ENCODE results near the gene ELL. TPM values are rescaled to one million over a fixed set of nuclear protein-coding genes. Genes with fewer than 3 reads are reported as not detected.

Gene ELL
- total RNA-seq, 2 donors from 2014 or later = 18.8 to 23.0 TPM

- ATAC-seq (peak; percentile 13 to 18), DNase-seq (ENCODE audit: low spot score in 2 of 2) (no peak)
- Mint-ChIP-seq H3K27ac (no peak overlapping the region), H3K9me3 (no peaks in the 10 kb centered on the region), H3K36me3 (peaks cover 0 to under 1% of the 10 kb centered on the region in 2 donors)
These were observed 6.8 kb downstream of the ELL start for GRCh38 chr19:18514800-18515682.

DNA sequence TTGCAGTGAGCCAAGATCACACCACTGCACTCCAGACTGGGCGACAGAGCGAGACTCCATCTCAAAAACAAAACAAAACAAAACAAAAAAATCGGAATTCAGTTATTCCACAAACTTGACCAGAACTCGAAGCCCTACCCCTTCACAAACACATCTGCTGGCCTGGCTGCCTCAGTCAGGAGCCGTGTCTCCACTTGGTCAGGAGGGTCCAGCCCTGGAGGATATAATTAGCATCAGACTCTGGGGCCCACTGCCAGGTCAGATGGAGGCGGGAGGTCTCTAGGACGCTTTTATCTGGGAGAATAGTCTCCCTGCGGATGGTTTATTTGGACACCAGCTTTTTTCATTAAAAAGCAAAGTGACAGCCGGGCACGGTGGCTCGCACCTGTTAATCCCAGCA, 8.0 kb downstream of the ELL start:
- DNase-seq (ENCODE audit: low spot score in 2 of 2) = no peak
- ATAC-seq = no peak
- Mint-ChIP-seq H3K9me3 (no peaks in the 10 kb centered on the region), H3K36me3 (no peaks in the 10 kb centered on the region), H3K27ac (peak overlapping the region; percentile 9 to 74)

GRCh38 chr19:18510216-18510615, 11.7 kb downstream of the ELL start:
- Mint-ChIP-seq H3K27ac (peak overlapping the region in 1 of 2 donors; percentile 44), H3K36me3 (no peaks in the 10 kb centered on the region), H3K9me3 (no peaks in the 10 kb centered on the region)
- ATAC-seq (no peak), DNase-seq (ENCODE audit: low spot score in 2 of 2) (no peak)

- no peaks in the 10 kb centered on the region for H3K9me3 Mint-ChIP-seq
- DNase-seq (ENCODE audit: low spot score in 2 of 2) (no peak), ATAC-seq (no peak)
- no peaks in the 10 kb centered on the region for H3K36me3 Mint-ChIP-seq
- H3K27ac Mint-ChIP-seq = no peak overlapping the region
These were observed 13.3 kb downstream of the ELL start for GRCh38 chr19:18508585-18508984.

DNA sequence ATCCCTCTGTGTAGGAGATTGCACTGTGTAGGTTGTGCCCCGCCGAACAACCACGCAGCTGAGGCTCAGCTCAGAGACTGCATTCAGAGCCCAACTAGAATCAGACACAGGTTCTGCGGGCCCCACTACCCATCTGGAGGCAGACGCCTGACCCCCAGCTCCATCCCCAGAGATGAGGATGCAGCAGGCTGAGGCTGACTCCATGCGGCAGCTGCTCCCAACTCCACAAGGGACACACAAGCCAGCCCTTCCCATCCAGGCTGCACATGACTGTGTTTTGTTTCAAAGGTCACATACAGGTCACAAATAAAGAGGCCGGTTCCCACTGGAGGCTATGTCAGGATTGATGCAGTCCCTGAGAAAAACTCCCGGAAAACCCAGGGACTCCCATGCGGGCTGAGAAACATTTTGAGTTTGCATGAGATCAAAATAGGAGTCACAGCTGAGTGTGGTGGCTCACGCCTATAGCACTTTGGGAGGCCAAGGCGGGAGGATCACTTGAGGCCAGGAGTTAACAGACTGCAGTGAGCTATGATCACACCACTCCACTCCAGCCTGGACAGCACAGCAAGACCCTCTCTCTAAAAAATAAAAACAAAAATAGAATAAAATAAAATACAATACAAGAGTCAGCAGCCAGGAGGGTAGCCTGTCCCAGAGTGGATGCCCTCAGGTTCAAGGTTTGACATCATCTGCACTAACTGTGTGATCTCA, 14.0 kb downstream of the ELL start:
- Mint-ChIP-seq H3K27ac (peak overlapping the region; percentile 75 to 80), H3K9me3 (no peaks in the 10 kb centered on the region), H3K36me3 (no peaks in the 10 kb centered on the region)
- ATAC-seq (no peak), DNase-seq (ENCODE audit: low spot score in 2 of 2) (no peak)

DNA sequence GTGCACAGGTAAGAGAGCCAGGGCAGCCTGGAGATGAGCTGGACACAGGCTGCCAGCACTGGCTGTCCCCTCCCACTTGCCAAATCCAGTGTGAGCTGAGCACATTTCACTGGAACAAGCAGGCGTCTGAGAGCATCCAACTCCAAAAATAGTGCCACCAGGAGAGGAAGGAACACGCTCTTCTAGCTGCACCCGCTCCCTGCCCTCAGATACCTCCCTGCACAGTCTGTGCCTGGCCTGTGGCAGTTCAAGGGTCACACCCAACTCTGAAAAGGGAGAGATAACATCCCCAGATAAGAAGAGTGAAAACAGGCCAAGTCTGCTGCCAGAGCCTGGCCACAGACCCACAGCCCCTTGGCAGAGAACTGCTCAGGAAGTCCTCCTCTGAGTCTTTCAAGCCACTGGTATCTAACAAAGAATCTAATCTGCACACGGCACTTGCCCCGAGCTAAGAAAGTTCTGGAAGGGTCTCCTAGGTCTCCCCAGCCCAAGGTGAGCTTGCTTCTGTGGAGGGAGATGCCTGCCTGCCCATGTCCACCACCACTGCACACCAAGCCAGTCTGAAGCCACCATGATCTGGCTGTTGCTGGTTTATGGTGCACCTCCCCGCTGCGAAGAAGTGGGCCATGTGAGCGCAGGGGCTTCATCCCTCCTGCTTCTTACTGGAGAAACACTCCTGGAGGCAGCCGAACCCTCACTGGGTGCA, 14.7 kb downstream of the ELL start:
- Mint-ChIP-seq H3K9me3 (no peaks in the 10 kb centered on the region), H3K27ac (peak overlapping the region; percentile 75 to 80), H3K36me3 (no peaks in the 10 kb centered on the region)
- DNase-seq (ENCODE audit: low spot score in 2 of 2) (no peak), ATAC-seq (peak in 1 of 2 donors; percentile 43)

GRCh38 chr19:18506101-18506930, 15.6 kb downstream of the ELL start:
- DNase-seq (ENCODE audit: low spot score in 2 of 2) (no peak), ATAC-seq (peak in 1 of 2 donors; percentile 9)
- Mint-ChIP-seq H3K27ac (peak overlapping the region in 1 of 2 donors; percentile 80), H3K36me3 (no peaks in the 10 kb centered on the region), H3K9me3 (no peaks in the 10 kb centered on the region)

- Mint-ChIP-seq H3K36me3 (no peaks in the 10 kb centered on the region), H3K27ac (peak overlapping the region; percentile 14 to 61), H3K9me3 (no peaks in the 10 kb centered on the region)
- no peak for DNase-seq (ENCODE audit: low spot score in 2 of 2)
- ATAC-seq = peak; percentile 47 to 68
These were observed 16.8 kb downstream of the ELL start for GRCh38 chr19:18504886-18505610.

DNA sequence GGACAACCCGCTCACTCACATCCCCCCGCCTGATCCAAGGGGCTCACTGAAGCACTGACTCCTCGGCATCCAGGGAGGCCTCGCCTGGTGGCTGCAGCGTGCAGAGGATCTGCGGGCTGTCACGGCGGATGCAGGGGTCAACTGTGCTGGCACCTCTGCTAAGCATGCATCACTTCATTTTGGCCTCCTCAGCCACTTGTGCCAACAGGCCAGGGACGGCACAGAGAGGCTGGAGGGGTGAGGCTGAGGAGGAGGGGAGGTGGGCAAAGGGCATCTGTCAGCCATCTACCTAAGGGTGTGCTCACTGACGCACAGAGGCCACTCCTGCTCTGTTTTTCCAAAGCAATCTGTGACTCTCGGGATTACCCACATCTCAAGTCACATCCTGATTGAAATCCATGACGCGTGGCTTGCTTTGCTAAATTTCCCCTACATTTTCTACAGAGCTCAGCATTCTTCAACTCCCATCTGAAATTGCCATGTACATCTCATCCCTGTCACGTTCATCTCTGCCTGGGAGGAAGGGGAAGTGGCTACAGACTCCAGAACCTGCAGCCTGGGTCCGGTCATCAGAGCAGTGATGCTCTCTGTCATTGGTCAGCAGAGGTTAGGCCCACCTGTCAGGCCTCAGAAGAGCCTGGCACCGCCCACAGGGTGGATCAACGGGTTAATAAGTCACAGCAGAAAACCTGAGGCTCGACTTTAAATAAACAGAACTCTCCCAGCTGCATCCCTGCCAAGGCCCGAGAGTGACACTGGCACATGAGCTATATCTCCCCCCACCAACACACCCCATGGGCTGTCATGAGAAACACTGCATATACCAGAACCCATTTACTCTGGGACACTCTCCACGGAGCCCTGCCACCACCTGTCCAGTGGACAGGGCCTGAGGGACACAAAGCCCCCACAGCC, 17.6 kb downstream of the ELL start:
- H3K36me3 Mint-ChIP-seq = no peaks in the 10 kb centered on the region
- peak in 1 of 2 donors; percentile 14 for ATAC-seq
- no peaks in the 10 kb centered on the region for H3K9me3 Mint-ChIP-seq
- H3K27ac Mint-ChIP-seq = peak overlapping the region; percentile 14 to 83
- DNase-seq (ENCODE audit: low spot score in 2 of 2) = no peak

- Mint-ChIP-seq H3K27ac (peak overlapping the region in 1 of 2 donors; percentile 92), H3K9me3 (no peaks in the 10 kb centered on the region), H3K36me3 (no peaks in the 10 kb centered on the region)
- DNase-seq (ENCODE audit: low spot score in 2 of 2) = no peak
- ATAC-seq = no peak
These were observed 18.4 kb downstream of the ELL start for GRCh38 chr19:18503337-18503970.

DNA sequence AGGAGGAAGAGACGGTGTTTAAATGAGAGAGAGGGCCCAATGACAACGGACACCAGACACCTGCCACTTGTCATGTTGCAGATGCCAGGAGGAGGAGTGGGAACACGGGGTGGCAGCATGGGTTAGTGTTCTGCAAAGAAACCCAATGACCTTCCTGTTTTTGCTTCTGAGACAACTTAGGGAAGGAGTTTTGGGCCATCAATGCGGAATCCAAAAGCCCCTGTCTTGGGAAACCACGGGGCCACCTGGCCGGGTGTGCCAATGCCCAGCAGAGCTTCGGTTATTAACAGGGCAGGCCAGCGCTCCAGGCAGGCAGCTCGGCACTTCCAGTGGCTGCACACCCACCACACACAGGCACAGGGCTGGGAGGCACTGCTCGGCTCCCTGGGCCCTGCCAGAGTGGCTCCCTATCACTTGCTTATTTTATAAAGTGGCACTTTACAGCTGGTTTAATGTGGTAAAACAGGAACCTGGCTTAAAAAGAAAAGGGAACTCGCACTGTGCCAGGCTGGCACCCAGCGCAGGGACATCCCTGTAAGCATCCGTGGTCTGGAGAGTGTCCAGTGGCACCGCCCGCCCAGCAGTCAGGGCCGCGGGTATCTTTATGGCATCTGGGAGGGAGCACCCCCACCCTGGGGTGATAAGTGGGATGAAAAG, 19.1 kb downstream of the ELL start:
- Mint-ChIP-seq H3K9me3 (no peaks in the 10 kb centered on the region), H3K36me3 (no peaks in the 10 kb centered on the region), H3K27ac (peak overlapping the region in 1 of 2 donors; percentile 63)
- no peak for DNase-seq (ENCODE audit: low spot score in 2 of 2)
- ATAC-seq = no peak

GRCh38 chr19:18502246-18502637, 19.6 kb downstream of the ELL start:
- Mint-ChIP-seq H3K27ac (peak overlapping the region in 1 of 2 donors; percentile 63), H3K9me3 (no peaks in the 10 kb centered on the region), H3K36me3 (no peaks in the 10 kb centered on the region)
- DNase-seq (ENCODE audit: low spot score in 2 of 2) = no peak
- no peak for ATAC-seq

DNA sequence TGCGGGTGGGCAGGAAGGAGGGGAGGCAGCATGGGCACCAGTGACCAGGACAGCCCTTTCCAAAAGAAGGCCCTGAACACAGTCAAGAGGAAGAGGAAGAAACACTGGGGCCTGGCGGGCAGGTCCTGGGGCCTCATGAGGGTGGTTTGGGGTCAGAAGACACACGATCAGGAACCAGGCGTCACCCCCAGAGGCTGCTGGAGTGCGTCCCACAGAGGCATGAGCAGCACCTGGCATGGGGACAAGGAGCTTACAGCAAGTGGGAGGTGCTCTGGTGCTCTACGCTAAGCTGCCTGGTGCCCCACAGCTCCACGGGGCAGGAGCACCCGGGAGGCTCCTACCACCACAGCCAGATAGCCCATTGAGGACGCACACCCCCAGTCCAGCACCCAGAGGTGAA, 20.0 kb downstream of the ELL start:
- Mint-ChIP-seq H3K27ac (peak overlapping the region in 1 of 2 donors; percentile 63), H3K36me3 (no peaks in the 10 kb centered on the region), H3K9me3 (no peaks in the 10 kb centered on the region)
- ATAC-seq (no peak), DNase-seq (ENCODE audit: low spot score in 2 of 2) (no peak)

- H3K36me3 Mint-ChIP-seq = no peaks in the 10 kb centered on the region
- no peaks in the 10 kb centered on the region for H3K9me3 Mint-ChIP-seq
- peak overlapping the region in 1 of 2 donors; percentile 20 for H3K27ac Mint-ChIP-seq
- ATAC-seq (no peak), DNase-seq (ENCODE audit: low spot score in 2 of 2) (no peak)
These were observed 20.5 kb downstream of the ELL start for GRCh38 chr19:18501351-18501750.
